HepG2 (cell line): ENCODE measurements around the gene HIRA. TPM values are rescaled to one million over a fixed set of nuclear protein-coding genes. Genes with fewer than 3 reads are reported as not detected.

ENCODE experiments used
- CBX5 ChIP-seq: sonication (generic); formaldehyde crosslinking; IDR thresholded peaks from 2 replicates; pipeline ENCODE4 v1.4.0; 2020; ENCODE audit warnings: missing genetic modification reagents, borderline replicate concordance
- DPF2 ChIP-seq: sonication (generic); formaldehyde crosslinking; IDR thresholded peaks from 2 replicates; pipeline ENCODE4 v1.4.0; 2020; ENCODE audit warnings: mild to moderate bottlenecking, low read depth, missing genetic modification reagents, borderline replicate concordance
- DR1 ChIP-seq: sonication (generic); formaldehyde crosslinking; IDR thresholded peaks from 2 replicates; pipeline ENCODE4 v1.8.0; 2021; ENCODE audit warnings: mild to moderate bottlenecking, missing genetic modification reagents, inconsistent platforms
- DZIP1 ChIP-seq: sonication (generic); formaldehyde crosslinking; IDR thresholded peaks from 2 replicates; pipeline ENCODE4 v1.5.0; 2020; ENCODE audit warnings: mild to moderate bottlenecking, missing genetic modification reagents
- GTF2F1 ChIP-seq: fragments of 150-350 bp; IDR thresholded peaks from 2 replicates; pipeline ENCODE4 v1.6.1; 2014; ENCODE audit warnings: low read length
- HIC2 ChIP-seq: sonication (generic); formaldehyde crosslinking; IDR thresholded peaks from 2 replicates; pipeline ENCODE4 v1.9.0; 2022; ENCODE audit warnings: low read depth, missing genetic modification reagents
- MTF1 ChIP-seq: sonication (generic); formaldehyde crosslinking; IDR thresholded peaks from 2 replicates; pipeline ENCODE4 v1.5.0; 2020; ENCODE audit warnings: missing genetic modification reagents
- PITX1 ChIP-seq: sonication (generic); formaldehyde crosslinking; IDR thresholded peaks from 2 replicates; pipeline ENCODE4 v1.5.1; 2020; ENCODE audit warnings: mild to moderate bottlenecking, missing genetic modification reagents
- REXO4 ChIP-seq: sonication (generic); formaldehyde crosslinking; IDR thresholded peaks from 2 replicates; pipeline ENCODE4 v1.8.0; 2022; ENCODE audit warnings: missing genetic modification reagents, mild to moderate bottlenecking, borderline replicate concordance
- SETDB1 ChIP-seq: sonication (generic); formaldehyde crosslinking; IDR thresholded peaks from 2 replicates; pipeline ENCODE4 v1.5.1; 2020; ENCODE audit warnings: missing genetic modification reagents, mild to moderate bottlenecking, borderline replicate concordance
- YEATS2 ChIP-seq: sonication (generic); formaldehyde crosslinking; IDR thresholded peaks from 2 replicates; pipeline ENCODE4 v1.4.0; 2020; ENCODE audit warnings: missing genetic modification reagents, borderline replicate concordance
- ZBTB8A ChIP-seq: sonication (generic); formaldehyde crosslinking; IDR thresholded peaks from 2 replicates; pipeline ENCODE4 v1.4.0; 2020; ENCODE audit warnings: mild to moderate bottlenecking, low read depth, missing genetic modification reagents, borderline replicate concordance
- ZNF329 ChIP-seq: sonication (generic); formaldehyde crosslinking; IDR thresholded peaks from 2 replicates; pipeline ENCODE4 v1.9.0; 2021; ENCODE audit warnings: low read depth, mild to moderate bottlenecking, missing genetic modification reagents
- ZNF446 ChIP-seq: sonication (generic); formaldehyde crosslinking; IDR thresholded peaks from 2 replicates; pipeline ENCODE4 v1.5.0; 2020; ENCODE audit warnings: mild to moderate bottlenecking, missing genetic modification reagents
- ZNF510 ChIP-seq: sonication (generic); formaldehyde crosslinking; IDR thresholded peaks from 2 replicates; pipeline ENCODE4 v1.4.0; 2020; ENCODE audit warnings: low read depth, mild to moderate bottlenecking, missing genetic modification reagents
- ZNF512B ChIP-seq: sonication (generic); formaldehyde crosslinking; IDR thresholded peaks from 2 replicates; pipeline ENCODE4 v1.5.1; 2020; ENCODE audit warnings: missing genetic modification reagents, mild to moderate bottlenecking, borderline replicate concordance
- ZNF557 ChIP-seq: sonication (generic); formaldehyde crosslinking; IDR thresholded peaks from 2 replicates; pipeline ENCODE4 v1.4.0; 2020; ENCODE audit warnings: missing genetic modification reagents
- ZNF580 ChIP-seq: IDR thresholded peaks from 2 replicates; pipeline ENCODE4 v1.6.1; 2016; ENCODE audit warnings: low read depth, borderline replicate concordance
- polyA plus RNA-seq, 8 experiments: library from polyadenylated mRNA; depleted of rRNA in 3 of 8; stranded (reverse) in 7 of 8; unstranded in 1 of 8; fragments of >200 nt; fragmentation: Illumina TruSeq in 4 of 8; extraction: Trizol in 4 of 8; gene quantifications; 2 replicates each; pipeline versions ENCODE4 v1.2.1 to v1.2.3, GENCODE V29; 2011 to 2016; ENCODE audit warnings: low read depth in 4 of 8, missing spikeins in 1 of 8, mixed read lengths in 1 of 8; ENCODE audit not compliant: insufficient read depth in 1 of 8
- total RNA-seq, 5 experiments: library from RNA; depleted of rRNA; stranded (reverse); fragments of >200 nt; fragmentation: Illumina TruSeq; extraction: Trizol; gene quantifications; 2 replicates each; pipeline ENCODE4 v1.2.3, GENCODE V29; 2016; ENCODE audit warnings: low read depth in 1 of 5
- TF ChIP-seq, protein P1 (sequence below): sonication (generic); formaldehyde crosslinking; IDR thresholded peaks from 2 replicates; pipeline ENCODE4 v1.4.0; 2020; ENCODE audit warnings: missing genetic modification reagents, mild to moderate bottlenecking, borderline replicate concordance
- TF ChIP-seq, protein P2 (sequence below): sonication (generic); formaldehyde crosslinking; IDR thresholded peaks from 2 replicates; pipeline ENCODE4 v1.8.0; 2023; ENCODE audit warnings: mild to moderate bottlenecking, missing genetic modification reagents

Gene HIRA
- total and polyA plus RNA-seq, 2 of the 13 experiments (the other 11 are each of a cell fraction or from before 2014, with no cell fraction given) = 21.5 to 29.2 TPM

DNA sequence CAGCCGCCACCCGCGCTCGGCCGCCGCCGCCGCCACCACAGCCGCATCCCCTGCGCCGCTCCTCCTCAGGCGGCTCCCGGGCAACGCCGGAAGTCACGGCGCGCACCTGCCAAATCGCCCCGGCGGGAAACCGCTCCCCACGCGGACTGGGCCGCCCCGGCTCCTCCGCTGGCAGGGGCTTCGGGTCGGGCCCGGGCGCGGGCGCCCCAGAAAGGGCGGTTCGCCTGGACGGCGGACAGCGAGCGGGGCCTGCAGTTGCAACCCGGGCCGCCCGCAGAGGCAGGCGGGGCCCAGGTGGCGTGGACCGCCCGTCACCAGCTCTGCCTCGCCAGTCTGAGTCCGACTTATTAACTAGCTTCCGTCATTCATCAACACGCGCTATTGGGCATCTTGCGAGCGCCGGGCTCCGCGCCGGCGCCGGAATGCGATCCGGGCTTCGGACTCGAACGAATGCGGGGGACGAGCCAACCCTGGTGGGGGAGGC is at the start of gene HIRA (continued):
- TF ChIP-seq DPF2 (no peak), YEATS2 (no peak; the same call in 1 of the 2 replicates), REXO4 (CRISPR knock-in tag) (0 out of 2 replicates have a peak, but pooled peaks have one; percentile 17), CBX5 (CRISPR knock-in tag) (no peak), ZBTB8A (CRISPR knock-in tag) (no peak; the same call in 1 of the 2 replicates), HIC2 (CRISPR knock-in tag) (no peak), ZNF446 (CRISPR knock-in tag) (no peak), ZNF557 (CRISPR knock-in tag) (no peak), MTF1 (CRISPR knock-in tag) (no peak), DZIP1 (peak; percentile 37), ZNF510 (no peak), ZNF512B (CRISPR knock-in tag) (no peak), SETDB1 (CRISPR knock-in tag) (no peak), ZNF329 (CRISPR knock-in tag) (no peak), PITX1 (CRISPR knock-in tag) (no peak), GTF2F1 (no peak), ZNF580 (CRISPR knock-in tag) (no peak), DR1 (CRISPR knock-in tag) (no peak)
- TF ChIP-seq, protein P1, sequence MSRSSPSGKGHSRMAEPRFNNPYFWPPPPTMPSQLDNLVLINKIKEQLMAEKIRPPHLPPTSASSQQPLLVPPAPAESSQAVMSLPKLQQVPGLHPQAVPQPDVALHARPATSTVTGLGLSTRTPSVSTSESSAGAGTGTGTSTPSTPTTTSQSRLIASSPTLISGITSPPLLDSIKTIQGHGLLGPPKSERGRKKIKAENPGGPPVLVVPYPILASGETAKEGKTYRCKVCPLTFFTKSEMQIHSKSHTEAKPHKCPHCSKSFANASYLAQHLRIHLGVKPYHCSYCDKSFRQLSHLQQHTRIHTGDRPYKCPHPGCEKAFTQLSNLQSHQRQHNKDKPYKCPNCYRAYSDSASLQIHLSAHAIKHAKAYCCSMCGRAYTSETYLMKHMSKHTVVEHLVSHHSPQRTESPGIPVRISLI (CRISPR knock-in tag) = no peak
- TF ChIP-seq, protein P2, sequence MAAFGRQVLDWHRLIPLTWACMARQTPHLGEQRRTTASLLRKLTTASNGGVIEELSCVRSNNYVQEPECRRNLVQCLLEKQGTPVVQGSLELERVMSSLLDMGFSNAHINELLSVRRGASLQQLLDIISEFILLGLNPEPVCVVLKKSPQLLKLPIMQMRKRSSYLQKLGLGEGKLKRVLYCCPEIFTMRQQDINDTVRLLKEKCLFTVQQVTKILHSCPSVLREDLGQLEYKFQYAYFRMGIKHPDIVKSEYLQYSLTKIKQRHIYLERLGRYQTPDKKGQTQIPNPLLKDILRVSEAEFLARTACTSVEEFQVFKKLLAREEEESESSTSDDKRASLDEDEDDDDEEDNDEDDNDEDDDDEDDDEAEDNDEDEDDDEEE (CRISPR knock-in tag) = no peak
